Fibroblast of lung (primary cell): ENCODE data around the gene CAMK1D. TPM values are rescaled to one million over a fixed set of nuclear protein-coding genes. Genes with fewer than 3 reads are reported as not detected.

Source experiments
- DNase-seq, 2 donors: peaks; one replicate each; pipeline versions ENCODE4 v3.0.0 to v3.0.0-alpha.2; 2010; ENCODE audit warnings: low read depth in 2 of 2
- H2AFZ ChIP-seq: 2 replicates; pipeline ENCODE4 v1.5.1; 2012; ENCODE audit warnings: low read length, control low read depth, inconsistent platforms
- H3K27ac ChIP-seq: 2 replicates; pipeline ENCODE4 v1.5.1; 2011; ENCODE audit warnings: low read length, control low read depth; ENCODE audit not compliant: insufficient read depth
- H3K27me3 ChIP-seq: 2 replicates; pipeline ENCODE4 v1.5.1; 2011; ENCODE audit warnings: mild to moderate bottlenecking, low read length; ENCODE audit not compliant: control insufficient read depth, insufficient read depth
- H3K36me3 ChIP-seq: 2 replicates; pipeline ENCODE4 v1.5.1; 2011; ENCODE audit warnings: low read length; ENCODE audit not compliant: control insufficient read depth, insufficient read depth
- H3K4me1 ChIP-seq: 2 replicates; pipeline ENCODE4 v1.5.1; 2011; ENCODE audit warnings: low read length; ENCODE audit not compliant: control insufficient read depth, insufficient read depth; ENCODE audit errors: extremely low read depth
- H3K4me2 ChIP-seq: 2 replicates; pipeline ENCODE4 v1.5.1; 2011; ENCODE audit warnings: low read length, control low read depth; ENCODE audit not compliant: insufficient read depth; ENCODE audit errors: extremely low read depth
- H3K4me3 ChIP-seq, 4 experiments: fragments of 200-600 bp in 1 of 4; sonication (generic) in 1 of 4; replicated peaks in 1 of 4; 2 replicates each; pipeline ENCODE4 v1.5.1; 2011 to 2016; ENCODE audit warnings: low read length in 4 of 4, low read depth in 3 of 4, mild to moderate bottlenecking in 3 of 4, control low read depth in 2 of 4, inconsistent platforms in 1 of 4, mixed read lengths in 1 of 4; ENCODE audit not compliant: insufficient read depth in 1 of 4; ENCODE audit errors: control extremely low read depth in 1 of 4
- H3K79me2 ChIP-seq: 2 replicates; pipeline ENCODE4 v1.5.1; 2012; ENCODE audit warnings: mild to moderate bottlenecking, low read length, inconsistent platforms; ENCODE audit not compliant: control insufficient read depth, insufficient read depth
- H3K9ac ChIP-seq: 2 replicates; pipeline ENCODE4 v1.5.1; 2011; ENCODE audit warnings: mild to moderate bottlenecking, low read length, control low read depth; ENCODE audit not compliant: insufficient read depth
- H3K9me3 ChIP-seq: 2 replicates; pipeline ENCODE4 v1.5.1; 2012; ENCODE audit warnings: low read depth, low read length; ENCODE audit not compliant: control insufficient read depth, insufficient read depth
- H4K20me1 ChIP-seq: 2 replicates; pipeline ENCODE4 v1.5.1; 2011; ENCODE audit warnings: low read length; ENCODE audit not compliant: control insufficient read depth, insufficient read depth; ENCODE audit errors: extremely low read depth
- CTCF ChIP-seq, 2 donors: IDR thresholded peaks in 1 of 2; conservative IDR thresholded peaks in 1 of 2; 1 replicate in 1 of 2; 2 replicates in 1 of 2; pipeline ENCODE4 v1.5.1; 2011 to 2012; ENCODE audit warnings: low read length in 2 of 2, control low read depth in 1 of 2, inconsistent platforms in 1 of 2, low read depth in 1 of 2, mild to moderate bottlenecking in 1 of 2
- EZH2 ChIP-seq: IDR thresholded peaks from 2 replicates; pipeline ENCODE4 v1.5.1; 2012; ENCODE audit warnings: low read length, control low read depth, mild to moderate bottlenecking; ENCODE audit errors: missing control alignments
- polyA plus RNA-seq, 2 donors: library from polyadenylated mRNA; depleted of rRNA in 1 of 2; stranded (reverse) in 1 of 2; unstranded in 1 of 2; fragments of >200 nt; gene quantifications; 2 replicates each; pipeline ENCODE4 v1.2.1, GENCODE V29; 2011 to 2012; ENCODE audit warnings: missing spikeins in 1 of 2
- total RNA-seq: library from RNA; depleted of rRNA; stranded (reverse); fragments of >200 nt; gene quantifications from 2 replicates; pipeline ENCODE4 v1.2.1, GENCODE V29; 2014

The CAMK1D gene
- total and polyA plus RNA-seq, 2 donors (not counting 1 experiment from before 2014, with no cell fraction given) = 2.3 TPM

GRCh38 chr10:12774204-12774894 is 425.0 kb downstream of the CAMK1D start:
- Histone ChIP-seq H3K4me3 (no peak overlapping the region), H3K27ac (no peak overlapping the region), H3K9ac (no peak overlapping the region), H3K4me2 (no peak overlapping the region), H3K27me3 (no peaks in the 10 kb centered on the region), H2AFZ (no peak overlapping the region), H3K36me3 (no peaks in the 10 kb centered on the region), H3K79me2 (no peaks in the 10 kb centered on the region), H3K4me1 (no peaks in the 10 kb centered on the region), H4K20me1 (no peaks in the 10 kb centered on the region), H3K9me3 (no peaks in the 10 kb centered on the region)
- no peak for TF ChIP-seq EZH2
- TF ChIP-seq CTCF (conservative IDR thresholded peaks at IDR 0.05 in 1 of 2, IDR thresholded peaks at IDR 0.05 in 1 of 2; ENCODE audit: low read depth in 1 of 2, low read length in 2 of 2) = no peak
- DNase-seq = no peak

- no peak for TF ChIP-seq CTCF (conservative IDR thresholded peaks at IDR 0.05 in 1 of 2, IDR thresholded peaks at IDR 0.05 in 1 of 2; ENCODE audit: low read depth in 1 of 2, low read length in 2 of 2)
- TF ChIP-seq EZH2 = no peak
- Histone ChIP-seq H3K27me3 (no peaks in the 10 kb centered on the region), H3K9me3 (no peaks in the 10 kb centered on the region), H3K4me2 (no peak overlapping the region), H3K9ac (no peak overlapping the region), H2AFZ (no peak overlapping the region), H3K4me1 (no peaks in the 10 kb centered on the region), H3K79me2 (no peaks in the 10 kb centered on the region), H3K4me3 (no peak overlapping the region), H3K27ac (no peak overlapping the region), H3K36me3 (no peaks in the 10 kb centered on the region), H4K20me1 (no peaks in the 10 kb centered on the region)
- DNase-seq = no peak
These were observed 428.7 kb downstream of the CAMK1D start for GRCh38 chr10:12777840-12778585.
